A204.1 (cell line): ENCODE measurements around the gene WFIKKN2.
"Not testable (repeated sequence)": the region's sequence is repeated elsewhere in the genome, so short reads cannot be mapped to it uniquely, and the experiment has no call there.

Experiments used
- FAIRE-seq: peaks from 2 replicates; lab custom pipeline; 2012; peaks lifted over from hg19 to GRCh38; lab: Jason Lieb, UNC

Gene WFIKKN2, protein sequence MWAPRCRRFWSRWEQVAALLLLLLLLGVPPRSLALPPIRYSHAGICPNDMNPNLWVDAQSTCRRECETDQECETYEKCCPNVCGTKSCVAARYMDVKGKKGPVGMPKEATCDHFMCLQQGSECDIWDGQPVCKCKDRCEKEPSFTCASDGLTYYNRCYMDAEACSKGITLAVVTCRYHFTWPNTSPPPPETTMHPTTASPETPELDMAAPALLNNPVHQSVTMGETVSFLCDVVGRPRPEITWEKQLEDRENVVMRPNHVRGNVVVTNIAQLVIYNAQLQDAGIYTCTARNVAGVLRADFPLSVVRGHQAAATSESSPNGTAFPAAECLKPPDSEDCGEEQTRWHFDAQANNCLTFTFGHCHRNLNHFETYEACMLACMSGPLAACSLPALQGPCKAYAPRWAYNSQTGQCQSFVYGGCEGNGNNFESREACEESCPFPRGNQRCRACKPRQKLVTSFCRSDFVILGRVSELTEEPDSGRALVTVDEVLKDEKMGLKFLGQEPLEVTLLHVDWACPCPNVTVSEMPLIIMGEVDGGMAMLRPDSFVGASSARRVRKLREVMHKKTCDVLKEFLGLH

DNA sequence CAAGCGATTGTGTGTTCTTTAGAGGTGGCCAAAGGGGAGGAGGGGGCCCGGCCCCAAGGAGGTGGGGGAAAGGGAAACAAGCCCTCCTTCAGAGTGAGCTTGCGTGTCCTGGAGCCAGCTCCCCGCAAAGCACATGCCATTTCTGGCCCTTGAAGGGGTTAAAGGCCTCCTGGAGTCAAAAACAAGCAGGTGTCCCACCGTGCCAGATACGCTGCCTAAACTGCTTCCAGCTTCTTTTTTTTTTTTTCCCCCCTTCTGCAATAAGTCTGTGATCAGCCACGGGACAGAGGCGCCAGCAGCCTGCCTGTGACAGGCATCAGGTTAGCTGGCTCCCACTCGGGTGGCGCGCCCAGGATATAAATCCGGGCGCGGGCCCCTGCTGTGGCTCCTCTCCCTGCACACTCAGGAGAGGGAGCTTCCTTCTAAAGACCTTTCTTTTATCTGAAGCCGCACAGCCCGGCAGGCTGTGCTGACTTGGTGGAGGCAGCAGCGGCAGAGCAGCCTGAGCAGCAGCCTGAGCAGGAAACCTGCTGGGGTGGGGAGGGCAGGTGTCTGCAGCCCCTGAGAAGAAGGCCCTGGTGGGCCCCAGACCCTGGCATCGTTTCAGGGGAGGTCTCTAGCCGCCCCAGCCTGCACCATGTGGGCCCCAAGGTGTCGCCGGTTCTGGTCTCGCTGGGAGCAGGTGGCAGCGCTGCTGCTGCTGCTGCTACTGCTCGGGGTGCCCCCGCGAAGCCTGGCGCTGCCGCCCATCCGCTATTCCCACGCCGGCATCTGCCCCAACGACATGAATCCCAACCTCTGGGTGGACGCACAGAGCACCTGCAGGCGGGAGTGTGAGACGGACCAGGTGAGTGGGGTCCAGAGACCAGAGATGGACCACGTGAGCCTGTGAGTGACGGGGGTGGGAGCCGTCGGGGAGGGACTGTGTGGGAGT lies at the start of gene WFIKKN2:
Gene WFIKKN2, plus strand, starts transcription at position 286 of the 934 bp plus-strand sequence. Its CDS starts 352 bp downstream, at position 638.
- no peak for FAIRE-seq

DNA sequence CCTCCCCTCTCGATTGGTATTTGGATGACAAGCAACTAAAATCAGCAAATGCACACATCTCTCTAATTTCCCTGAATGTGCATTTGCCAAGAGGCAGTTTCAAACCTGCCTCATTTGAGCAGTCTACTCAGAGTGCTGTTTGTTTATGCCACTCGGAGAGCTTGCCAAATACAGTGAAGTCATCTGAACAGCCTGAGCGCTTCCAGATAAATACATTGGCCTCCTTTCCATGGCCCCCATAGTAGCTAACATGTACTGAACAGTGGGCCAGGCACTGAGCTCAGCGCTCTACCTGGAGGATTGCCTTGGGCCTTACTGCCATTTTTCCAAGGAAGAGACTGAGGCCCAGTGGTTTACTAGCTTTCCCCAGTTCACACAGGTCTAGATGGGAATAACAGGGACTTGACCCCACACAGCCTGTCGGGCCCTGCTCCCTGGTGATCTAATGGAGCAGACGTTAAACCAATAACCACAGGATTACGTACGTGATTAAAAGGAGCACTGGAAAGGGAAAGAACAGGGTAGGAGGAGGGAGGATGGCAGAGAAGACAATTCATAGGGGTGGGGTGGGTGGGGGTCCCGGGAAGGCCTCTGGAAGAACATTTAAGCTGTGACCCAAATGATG lies 49.3 kb upstream of the WFIKKN2 start:
- FAIRE-seq: no peak

DNA sequence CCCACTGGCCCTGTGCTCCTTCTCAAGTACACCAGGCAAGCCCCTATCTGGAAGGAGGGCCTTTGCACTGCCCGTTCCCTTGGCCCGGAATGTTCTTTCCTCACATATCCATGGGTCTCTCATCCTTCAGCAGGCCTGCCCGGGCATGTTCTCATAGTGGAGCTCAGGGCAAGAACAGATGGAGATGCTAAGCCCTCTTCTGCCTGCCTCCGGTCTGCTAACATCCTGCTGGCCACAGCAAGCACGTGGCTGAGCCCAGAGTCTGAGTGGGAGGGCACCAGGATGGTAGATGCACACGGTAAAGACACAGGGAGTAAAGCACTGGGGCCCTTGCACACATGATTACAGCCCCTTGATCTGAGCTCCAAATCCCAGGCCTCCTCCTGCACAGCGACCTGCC lies 48.3 kb upstream of the WFIKKN2 start:
- no peak for FAIRE-seq

DNA sequence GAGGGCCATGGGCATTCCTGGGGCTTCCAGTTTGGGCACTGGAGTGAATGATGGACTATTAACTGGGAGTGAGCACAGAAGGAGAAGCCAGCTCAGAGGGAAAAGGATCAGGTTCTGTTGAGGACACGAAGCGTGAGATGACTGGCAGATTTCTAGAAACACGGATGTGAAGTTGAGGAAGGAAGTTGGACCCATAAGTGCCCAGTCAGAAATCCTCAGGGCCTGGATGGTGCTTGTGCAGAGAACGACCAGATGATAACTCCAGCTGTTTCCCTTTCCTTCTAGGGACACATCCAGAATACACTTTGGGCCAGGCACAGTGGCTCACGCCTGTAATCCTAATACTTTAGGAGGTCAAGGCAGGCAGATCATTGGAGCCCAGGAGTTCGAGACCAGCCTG lies 44.8 kb upstream of the WFIKKN2 start:
- no peak for FAIRE-seq

DNA sequence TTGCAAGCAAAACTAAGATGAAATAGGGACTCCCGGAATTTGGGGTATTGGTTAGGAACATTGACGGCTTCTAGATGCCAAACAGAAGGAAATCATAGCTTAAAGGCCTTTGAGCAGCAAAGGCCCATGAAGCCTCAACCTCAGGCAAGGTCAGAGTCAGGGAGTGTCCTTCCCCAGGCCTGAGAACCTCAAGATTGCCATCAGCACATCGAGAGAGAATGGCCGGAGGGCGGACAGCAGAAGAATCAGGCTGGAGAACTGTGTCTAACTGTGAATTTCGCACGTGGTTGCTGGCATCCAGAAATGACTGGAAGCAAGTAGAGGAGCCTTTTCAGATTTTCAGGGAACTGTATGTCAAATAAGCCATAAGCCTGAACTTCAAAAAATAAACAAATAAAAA lies 43.3 kb upstream of the WFIKKN2 start:
- FAIRE-seq: no peak

DNA sequence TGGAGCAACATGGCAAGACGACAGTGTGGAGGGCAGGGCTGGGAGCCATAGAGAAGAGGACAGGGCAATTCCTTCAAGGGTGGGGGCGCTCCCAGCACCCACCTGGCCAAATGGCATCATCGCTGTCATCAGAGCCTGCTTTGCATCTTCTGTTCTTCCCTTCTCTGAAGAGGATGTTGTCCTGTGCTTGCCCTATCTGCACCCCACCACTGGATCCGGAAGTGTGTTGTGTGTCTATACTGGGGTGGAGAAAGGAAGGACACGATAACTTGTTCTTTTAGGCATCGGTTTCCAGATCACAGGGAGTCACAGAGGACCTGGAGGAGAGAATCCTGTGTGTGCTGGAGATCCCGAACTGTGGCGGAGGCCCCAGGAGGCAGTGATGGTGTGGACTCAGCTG lies 42.4 kb upstream of the WFIKKN2 start:
- FAIRE-seq: no peak

DNA sequence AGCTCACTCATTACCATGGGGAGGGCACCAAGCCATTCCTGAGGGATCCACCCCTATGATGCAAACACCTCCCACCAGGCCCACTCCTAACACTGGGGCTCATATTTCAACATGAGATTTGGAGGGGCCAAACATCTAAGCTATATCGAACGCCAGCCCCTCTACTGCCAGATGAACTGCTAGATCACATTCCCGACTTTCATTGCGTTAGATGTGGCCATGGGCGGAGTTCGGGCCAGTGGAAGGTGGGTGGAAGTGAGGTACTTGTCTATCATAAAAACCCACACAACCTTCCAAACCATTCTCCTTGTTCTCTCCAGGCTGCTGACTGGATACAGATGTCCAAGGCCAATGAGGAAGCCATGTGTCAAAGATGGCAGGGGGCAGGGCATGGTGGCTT lies 41.0 kb upstream of the WFIKKN2 start:
- FAIRE-seq: no peak

DNA sequence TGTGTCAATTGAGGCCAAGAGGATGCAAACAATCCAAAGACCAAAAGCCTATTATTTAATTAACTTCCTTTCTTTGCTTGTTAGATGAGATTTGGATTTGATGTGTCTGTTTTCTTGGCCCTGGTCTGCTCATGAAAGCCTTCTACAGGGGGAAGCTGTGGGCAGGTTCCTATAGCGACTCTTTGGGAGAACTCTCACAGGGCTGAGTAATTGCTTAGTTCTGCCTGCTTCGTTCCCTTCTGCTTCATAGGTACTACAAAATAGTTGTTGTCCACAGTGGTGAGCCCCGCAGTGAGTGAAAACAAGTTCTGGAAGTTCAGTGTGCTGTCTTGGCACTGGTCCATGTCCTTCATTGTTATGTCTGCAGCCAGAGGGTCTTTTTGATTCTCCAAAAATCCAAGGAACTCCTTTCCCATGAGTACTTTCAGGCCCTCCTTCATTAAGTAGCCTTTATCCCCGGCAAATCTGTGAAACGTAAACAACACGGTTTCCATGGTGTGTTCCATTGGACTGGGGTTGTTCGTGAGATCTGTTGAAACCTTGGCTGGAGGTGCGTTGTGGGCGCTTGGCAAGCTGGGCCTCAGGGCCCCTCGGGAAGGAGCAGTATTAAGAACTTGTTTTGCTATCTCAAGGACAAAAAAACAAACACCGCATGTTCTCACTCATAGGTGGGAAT lies 38.1 kb upstream of the WFIKKN2 start:
- no peak for FAIRE-seq

DNA sequence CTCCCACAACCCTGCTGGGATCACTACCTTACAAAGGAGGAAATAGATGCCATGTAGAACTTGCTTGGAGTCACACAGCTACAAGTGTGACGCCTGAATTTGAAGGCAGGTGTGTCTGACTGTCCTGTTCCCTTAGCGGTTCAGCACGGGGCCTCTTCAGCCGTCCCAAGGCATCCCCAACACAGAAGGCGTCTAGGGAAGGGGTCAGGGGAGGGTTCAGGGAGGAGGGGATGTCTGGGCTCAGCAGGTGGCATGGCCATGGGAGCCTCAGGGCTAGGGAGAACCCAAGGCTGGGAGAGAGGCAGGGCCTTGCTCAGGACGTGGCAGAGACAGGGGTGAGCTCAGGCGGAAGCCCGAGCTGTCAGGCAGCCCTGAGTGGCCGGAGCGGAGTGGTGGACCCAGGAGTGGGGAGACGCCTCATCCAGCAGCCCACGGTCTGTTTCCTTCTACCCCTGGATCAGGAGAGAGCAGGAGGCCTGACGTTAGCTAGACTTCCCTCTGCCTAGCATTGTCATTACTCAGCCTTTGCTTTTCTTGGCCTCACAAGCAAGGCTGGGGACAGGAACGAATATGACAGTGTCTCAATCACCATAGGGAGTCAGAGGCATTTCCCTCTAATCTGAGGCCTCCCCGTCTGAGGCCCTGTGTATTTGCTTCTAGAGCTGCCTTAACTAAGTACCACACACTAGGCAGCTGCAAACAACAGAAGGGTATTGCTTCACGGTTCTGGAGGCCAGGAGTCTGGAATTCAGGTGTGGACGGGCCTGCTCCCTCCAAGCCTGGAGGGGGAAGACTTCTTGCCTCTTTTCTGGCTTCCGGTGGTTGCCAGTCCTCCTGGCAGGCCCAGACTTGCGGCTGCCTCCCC lies 36.7 kb upstream of the WFIKKN2 start:
- FAIRE-seq: no peak

DNA sequence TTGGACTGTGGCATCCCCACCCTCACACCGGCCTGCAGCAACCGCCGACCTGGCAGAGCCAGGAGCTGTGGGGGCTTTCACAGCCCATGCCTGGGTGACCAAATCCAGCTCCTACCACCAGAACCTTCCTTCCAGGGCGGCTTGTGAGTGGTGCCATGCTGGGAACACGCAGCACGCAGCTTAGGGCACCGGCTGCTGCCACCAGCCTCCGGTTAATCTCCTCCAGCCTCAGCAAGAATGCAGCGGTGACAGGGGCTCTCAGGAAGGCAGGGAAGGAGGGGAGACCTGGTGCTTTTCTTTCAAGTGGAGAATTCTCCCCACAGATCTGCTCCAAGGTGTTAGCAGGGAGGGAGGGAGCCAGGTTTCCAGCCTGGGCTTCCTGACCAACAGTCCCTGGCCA lies 35.8 kb upstream of the WFIKKN2 start:
- no peak for FAIRE-seq

DNA sequence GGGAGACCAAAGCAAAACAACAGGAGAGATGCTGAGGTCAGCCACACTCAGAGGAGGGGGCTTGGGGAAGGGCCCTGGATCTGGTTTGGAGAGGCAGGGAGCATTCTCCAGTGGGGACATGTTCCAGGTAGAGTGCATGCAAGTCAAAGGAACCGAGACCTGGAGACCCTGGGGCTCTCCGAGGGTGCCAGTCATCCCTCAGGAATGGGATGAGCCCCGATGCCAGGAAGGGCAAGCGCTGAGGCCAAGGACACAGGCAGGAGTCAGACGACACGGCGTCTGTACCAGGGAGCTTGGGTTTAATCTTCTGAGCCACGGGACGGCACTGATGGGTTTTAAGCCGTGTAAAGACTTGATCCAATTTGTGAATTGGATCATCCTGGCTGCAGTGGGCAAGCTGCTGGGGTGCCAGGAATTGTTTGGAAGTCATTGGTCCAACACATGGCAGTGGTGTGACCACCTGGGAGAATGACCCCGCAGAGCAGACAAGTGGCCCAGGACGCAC lies 35.1 kb upstream of the WFIKKN2 start:
- FAIRE-seq: no peak

DNA sequence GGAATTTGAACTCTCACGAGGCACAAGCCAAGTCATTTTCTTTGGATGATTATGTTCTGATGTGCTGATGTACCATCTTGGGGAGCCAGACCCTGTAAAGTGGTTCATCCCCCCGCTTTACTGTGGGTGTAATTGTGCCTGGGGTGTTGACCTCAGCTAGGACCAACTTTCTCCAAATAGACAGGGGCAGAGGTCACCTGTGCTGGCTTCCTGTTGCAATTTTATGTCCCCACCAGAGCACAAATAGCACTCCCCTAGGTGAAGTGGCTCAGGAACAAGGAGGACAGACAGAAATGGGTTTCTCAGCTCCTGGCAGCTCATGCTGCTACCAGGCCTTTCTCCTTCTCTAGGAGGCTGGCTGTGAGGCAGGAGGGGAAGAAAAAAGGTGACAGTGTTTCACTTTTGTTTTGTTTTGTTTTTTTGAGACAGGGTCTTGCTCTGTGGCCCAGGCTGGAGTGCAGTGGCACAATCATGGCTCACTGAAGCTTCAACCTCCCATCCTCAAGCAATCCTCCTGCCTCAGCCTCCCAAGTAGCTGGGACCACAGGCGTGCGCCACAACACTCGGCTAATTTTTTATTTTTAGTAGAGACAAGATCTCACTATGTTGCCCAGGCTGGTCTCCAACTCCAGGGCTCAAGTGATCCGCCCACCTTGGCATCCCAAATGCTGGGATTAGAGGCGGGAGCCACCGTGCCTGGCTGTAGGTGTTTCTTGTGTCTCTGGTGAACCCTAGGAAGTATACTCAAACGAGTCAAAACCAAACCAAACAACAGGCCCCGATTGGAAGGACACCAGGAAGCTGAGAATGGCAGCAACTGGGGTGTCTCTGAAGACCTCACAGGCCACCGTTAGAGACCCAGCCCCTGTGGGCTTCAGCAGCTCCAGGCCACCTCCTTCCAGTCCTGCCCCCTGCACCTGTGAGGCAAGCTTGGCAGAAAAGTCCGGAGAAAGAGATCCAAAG lies 32.5 kb upstream of the WFIKKN2 start:
- no peak for FAIRE-seq

DNA sequence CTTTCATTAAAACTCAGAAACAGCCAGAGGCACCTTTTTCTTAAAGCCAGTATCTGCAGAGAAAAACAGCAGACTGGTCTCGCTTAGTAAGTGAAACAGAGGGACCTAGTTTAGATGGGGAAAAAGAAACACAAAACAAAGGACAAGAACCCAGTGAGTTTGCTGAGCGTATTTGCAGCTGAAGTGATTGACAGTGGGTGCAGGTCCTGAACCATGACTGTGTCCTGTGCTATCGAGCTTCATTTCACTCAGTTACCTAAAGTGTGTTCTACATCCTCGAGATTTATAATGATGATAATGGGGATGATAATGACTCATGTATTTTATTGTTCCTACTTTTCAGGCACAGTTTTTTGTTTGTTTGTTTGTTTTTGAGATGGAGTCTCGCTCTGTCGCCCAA lies 31.7 kb upstream of the WFIKKN2 start:
- FAIRE-seq: no peak

DNA sequence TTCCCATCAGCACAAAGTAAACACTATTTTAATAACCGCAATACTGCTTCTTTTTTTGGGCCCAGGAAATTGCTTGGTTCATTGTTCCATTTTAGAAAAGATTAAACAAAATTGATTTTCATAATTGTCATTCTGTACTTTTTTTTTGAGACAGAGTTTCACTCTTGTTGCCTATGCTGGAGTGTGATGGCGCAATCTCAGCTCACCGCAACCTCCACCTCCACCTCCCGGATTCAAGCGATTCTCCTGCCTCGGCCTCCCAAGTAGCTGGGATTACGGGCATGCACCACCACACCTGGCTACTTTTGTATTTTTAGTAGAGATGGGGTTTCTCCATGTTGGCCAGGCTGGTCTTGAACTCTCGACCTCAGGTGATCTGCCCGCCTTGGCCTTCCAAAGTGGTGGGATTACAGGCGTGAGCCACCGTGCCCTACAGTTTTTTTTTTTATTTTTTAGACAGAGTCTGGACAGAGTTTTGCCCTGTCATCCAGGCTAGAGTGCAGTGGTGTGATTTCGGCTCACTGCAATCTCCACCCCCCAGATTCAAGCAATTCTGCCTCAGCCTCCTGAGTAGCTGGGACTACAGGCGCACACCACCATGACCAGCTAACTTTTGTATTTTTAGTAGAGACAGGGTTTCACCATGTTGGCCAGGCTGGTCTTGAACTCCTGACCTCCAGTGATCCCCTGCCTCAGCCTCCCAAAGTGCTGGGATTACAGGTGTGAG lies 30.5 kb upstream of the WFIKKN2 start:
- not testable (repeated sequence) for FAIRE-seq

DNA sequence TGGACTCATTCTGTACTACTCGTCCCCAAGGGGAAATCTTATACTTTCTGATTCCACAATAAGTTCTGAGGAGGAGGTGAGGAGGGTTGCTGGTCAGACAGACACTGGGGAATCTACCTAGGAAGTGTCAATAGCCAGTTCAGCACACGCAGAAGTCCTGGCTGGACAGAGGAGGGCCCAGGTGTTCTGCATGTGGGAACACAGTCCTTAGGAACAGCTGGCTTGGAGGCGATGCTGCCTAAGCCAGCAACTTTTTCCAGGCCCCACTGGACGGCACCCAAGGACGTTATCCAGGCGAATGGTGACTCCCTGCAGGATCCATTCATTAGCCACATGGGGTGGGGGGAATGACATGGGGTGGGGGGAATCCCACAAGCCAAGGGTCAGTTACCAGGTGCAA lies 29.9 kb upstream of the WFIKKN2 start:
- FAIRE-seq: no peak

DNA sequence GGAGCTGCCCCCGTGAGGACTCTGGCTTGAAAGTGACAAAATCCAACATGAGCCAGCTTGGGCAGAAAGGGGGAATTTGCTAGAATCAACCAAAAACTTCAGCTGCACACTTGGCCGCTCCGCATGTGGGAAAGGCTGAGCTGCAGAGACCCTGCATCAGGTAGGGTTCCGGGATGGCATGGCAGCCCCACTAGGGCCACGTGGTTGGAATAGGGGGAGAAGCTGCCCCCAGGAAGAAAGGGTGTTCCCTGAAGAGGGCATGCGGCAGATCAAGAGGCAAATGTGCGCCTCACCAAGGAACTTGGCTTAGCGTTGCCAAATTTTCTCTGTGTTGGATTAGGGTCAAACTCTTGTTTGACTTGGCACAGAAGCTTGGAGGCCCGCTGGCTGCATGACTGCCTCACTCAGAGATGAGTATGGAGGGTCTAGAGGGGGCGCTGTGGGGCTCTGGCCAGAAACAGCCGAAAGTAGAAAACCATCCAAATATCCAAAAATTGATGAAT lies 29.2 kb upstream of the WFIKKN2 start:
- FAIRE-seq: no peak

DNA sequence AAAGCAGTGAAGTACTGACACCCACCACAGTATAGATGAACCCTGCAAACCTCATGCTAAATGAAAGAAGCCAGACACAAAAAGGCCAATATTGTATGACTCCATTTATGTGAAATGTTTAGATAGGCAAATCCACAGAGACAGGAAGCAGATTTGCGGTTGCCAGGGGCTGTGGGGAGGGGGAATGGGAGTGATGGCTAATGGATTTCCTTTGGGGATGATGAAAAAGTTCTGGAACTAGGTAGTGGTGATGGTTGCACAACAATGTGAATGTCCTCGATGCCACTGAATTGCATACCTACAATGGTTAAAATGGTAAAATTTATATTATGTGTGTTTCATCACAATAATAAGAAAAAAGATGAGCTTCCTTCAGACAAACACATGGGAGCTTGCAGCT lies 28.4 kb upstream of the WFIKKN2 start:
- FAIRE-seq: no peak

DNA sequence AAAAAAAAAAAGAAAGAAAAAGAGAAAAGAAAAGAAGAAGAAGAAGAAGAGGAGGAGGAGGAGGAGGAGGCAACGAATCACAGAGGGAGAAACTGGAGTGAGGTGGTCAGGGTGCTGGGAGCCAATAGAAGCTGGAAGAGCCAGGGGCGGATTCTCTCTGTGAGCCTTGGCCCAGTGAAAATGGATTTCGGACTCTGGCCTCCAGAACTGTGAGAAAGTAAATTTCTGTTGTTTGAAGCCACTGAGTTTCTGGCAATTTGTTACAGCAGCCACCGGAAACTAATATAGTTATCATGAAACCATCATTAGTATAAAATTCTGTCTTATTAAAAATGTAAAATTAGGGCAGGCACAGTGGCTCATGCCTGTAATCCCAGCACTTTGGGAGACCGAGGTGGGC lies 27.7 kb upstream of the WFIKKN2 start:
- no peak for FAIRE-seq

DNA sequence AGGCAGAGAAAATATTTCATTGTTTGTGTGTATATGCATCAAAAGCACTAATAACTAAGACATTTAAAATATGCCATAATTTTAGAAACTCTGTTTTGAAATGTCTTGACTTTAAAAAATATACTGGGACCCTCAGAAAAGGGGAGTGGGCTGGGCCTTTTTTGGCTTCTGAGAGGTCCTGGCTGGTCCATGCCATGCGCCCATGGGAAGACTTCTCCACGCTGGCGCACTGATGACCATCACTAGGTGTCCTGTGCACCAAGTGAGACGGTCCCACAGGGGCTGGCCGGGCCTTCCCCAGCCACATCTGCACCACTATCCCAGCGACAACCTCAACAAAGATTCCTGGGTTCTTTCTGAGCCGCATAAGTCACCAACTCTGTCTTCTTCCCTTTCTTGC lies 27.0 kb upstream of the WFIKKN2 start:
- no peak for FAIRE-seq
